ENCODE data around the gene SPECC1L. TPM values are rescaled to one million over a fixed set of nuclear protein-coding genes. Genes with fewer than 3 reads are reported as not detected.

SPECC1L gene
- total RNA-seq, 6 donors from 2014 or later: 37.7 to 80.6 (median 62.3) TPM

DNA sequence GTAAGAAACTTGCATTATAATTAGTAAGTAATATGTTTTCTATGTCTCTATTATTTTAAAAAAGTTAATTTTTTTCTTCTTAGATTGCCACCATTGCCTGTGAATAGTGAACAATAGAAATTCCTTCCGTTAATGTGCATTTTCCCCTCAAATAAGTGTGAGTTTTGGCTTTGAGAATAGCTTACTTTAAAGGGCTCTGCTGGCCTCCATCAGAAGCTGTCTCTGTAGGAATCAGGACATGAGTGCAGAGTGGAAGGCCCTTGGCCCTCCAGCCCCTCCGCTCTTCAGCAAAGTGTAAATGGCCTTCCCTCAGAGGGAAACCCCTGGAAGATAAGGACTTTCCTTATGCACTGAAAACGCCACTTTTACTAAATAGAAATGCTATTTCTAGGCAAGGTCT is 132.7 kb downstream of the SPECC1L start:
- no peak for ATAC-seq (ENCODE audit: low FRiP score in 2 of 2)
- no peak overlapping the region for H3K4me3 ChIP-seq
- no peak for TF ChIP-seq EP300 (IDR thresholded peaks at IDR 0.05)
- TF ChIP-seq, protein P1, sequence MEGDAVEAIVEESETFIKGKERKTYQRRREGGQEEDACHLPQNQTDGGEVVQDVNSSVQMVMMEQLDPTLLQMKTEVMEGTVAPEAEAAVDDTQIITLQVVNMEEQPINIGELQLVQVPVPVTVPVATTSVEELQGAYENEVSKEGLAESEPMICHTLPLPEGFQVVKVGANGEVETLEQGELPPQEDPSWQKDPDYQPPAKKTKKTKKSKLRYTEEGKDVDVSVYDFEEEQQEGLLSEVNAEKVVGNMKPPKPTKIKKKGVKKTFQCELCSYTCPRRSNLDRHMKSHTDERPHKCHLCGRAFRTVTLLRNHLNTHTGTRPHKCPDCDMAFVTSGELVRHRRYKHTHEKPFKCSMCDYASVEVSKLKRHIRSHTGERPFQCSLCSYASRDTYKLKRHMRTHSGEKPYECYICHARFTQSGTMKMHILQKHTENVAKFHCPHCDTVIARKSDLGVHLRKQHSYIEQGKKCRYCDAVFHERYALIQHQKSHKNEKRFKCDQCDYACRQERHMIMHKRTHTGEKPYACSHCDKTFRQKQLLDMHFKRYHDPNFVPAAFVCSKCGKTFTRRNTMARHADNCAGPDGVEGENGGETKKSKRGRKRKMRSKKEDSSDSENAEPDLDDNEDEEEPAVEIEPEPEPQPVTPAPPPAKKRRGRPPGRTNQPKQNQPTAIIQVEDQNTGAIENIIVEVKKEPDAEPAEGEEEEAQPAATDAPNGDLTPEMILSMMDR (IDR thresholded peaks at IDR 0.05): no peak
- no peak for TF ChIP-seq POLR2AphosphoS5 (IDR thresholded peaks at IDR 0.05)
- no peak for TF ChIP-seq POLR2A (IDR thresholded peaks at IDR 0.05)
- H3K4me1 ChIP-seq: peaks cover 41 to 73% (median 60%) of the 10 kb centered on the region in 4 donors
- no peaks in the 10 kb centered on the region for H3K9me3 ChIP-seq
- H3K36me3 ChIP-seq: peaks cover 0 to 17% (median 4%) of the 10 kb centered on the region in 4 donors
- 86 to 91% methylated on average over 3 of the region's 3 CpGs for WGBS, 2 donors
- H3K27ac ChIP-seq: peak overlapping the region; percentile 50 to 76 (median 72)
- H3K27me3 ChIP-seq: no peaks in the 10 kb centered on the region
- no peak for DNase-seq

DNA sequence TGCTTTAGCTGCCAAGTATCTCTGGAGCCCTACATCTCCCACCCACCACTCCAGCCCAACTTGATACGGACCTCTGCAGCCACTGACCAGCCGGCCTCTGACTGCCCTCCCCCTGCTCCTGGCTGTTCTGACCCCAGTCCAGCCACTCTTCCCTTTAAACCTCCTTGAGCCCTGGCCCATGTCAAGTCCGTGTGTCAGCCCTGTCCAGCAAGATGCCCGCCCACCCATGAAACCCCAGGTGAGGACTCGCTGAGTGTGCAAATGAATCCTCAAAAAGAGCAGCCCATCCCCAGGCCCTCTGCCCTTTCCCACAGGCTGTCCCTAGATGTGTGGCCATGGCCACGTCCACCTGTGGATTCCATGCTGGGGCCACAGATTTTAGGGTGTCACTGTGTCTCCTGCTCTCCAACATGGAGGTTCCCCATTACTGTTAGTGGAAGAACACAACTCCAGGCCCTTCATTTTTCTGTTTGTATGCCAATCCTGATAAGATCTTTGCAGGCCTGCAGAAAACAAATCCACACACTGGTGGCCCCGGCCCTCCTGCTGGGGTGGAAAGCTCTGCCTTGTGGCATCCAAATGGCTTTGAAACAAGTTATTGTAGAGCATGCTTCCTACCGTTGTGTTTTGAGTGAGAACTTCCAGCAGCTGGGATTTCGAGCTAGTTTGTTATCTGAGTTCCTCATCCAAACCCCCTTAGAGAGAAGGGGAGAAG is 134.1 kb downstream of the SPECC1L start:
- Histone ChIP-seq H3K27ac (peak overlapping the region in 3 of 4 donors; percentile 17 to 76 (median 50)), H3K27me3 (no peaks in the 10 kb centered on the region), H3K4me1 (peaks cover 41 to 78% (median 64%) of the 10 kb centered on the region in 4 donors), H3K36me3 (peaks cover 0 to 14% (median 5%) of the 10 kb centered on the region in 4 donors), H3K4me3 (no peak overlapping the region), H3K9me3 (no peaks in the 10 kb centered on the region)
- WGBS, 2 donors: 78 to 92% methylated on average over 8 to 9 of the region's 9 CpGs
- ATAC-seq (ENCODE audit: low FRiP score in 2 of 2): no peak
- DNase-seq: no peak
- TF ChIP-seq, protein P1 (IDR thresholded peaks at IDR 0.05): no peak
- TF ChIP-seq POLR2A (IDR thresholded peaks at IDR 0.05) (no peak), POLR2AphosphoS5 (IDR thresholded peaks at IDR 0.05) (no peak), EP300 (IDR thresholded peaks at IDR 0.05) (no peak)

DNA sequence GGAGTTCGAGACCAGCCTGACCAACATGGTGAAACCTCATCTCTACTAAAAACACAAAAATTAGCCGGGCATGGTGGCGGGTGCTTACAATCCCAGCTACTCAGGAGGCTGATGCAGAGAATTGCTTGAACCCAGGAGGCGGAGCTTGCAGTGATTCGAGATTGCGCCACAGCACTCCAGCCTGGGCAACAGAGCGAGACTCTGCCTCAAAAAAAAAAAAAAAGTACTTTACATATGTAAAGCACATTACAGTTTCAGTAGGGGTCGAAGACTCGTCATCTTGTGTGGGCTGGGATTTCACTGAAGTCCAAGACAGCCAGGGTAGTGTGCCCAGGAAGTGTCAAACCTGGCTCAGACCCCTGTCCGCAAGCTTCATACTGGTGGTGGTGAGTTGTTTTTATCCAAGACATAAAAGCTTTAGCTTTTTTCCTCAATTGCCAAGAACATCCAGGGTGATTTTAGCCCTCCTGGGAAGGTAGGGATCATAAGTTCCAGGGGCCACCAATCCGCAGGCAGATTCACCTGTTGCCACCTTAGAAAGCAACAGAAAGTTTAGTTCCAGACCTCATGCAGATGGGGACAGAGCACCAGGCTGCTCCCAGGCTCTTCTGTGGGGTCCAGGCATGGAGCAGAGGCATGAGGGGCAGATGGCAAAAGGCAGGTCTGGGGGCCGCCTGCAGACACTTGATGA is 135.1 kb downstream of the SPECC1L start:
- DNase-seq: no peak
- H3K4me3 ChIP-seq: no peak overlapping the region
- no peak for ATAC-seq (ENCODE audit: low FRiP score in 2 of 2)
- H3K27me3 ChIP-seq: no peaks in the 10 kb centered on the region
- TF ChIP-seq POLR2A (IDR thresholded peaks at IDR 0.05) (no peak), EP300 (IDR thresholded peaks at IDR 0.05) (no peak), POLR2AphosphoS5 (IDR thresholded peaks at IDR 0.05) (no peak)
- TF ChIP-seq, protein P1 (IDR thresholded peaks at IDR 0.05): no peak
- peaks cover 41 to 68% (median 57%) of the 10 kb centered on the region in 4 donors for H3K4me1 ChIP-seq
- 92 to 93% methylated on average over 12 of the region's 12 CpGs for WGBS, 2 donors
- no peaks in the 10 kb centered on the region for H3K9me3 ChIP-seq
- H3K27ac ChIP-seq: peak overlapping the region in 1 of 4 donors; percentile 28
- peaks cover 0 to 14% (median 5%) of the 10 kb centered on the region in 4 donors for H3K36me3 ChIP-seq

DNA sequence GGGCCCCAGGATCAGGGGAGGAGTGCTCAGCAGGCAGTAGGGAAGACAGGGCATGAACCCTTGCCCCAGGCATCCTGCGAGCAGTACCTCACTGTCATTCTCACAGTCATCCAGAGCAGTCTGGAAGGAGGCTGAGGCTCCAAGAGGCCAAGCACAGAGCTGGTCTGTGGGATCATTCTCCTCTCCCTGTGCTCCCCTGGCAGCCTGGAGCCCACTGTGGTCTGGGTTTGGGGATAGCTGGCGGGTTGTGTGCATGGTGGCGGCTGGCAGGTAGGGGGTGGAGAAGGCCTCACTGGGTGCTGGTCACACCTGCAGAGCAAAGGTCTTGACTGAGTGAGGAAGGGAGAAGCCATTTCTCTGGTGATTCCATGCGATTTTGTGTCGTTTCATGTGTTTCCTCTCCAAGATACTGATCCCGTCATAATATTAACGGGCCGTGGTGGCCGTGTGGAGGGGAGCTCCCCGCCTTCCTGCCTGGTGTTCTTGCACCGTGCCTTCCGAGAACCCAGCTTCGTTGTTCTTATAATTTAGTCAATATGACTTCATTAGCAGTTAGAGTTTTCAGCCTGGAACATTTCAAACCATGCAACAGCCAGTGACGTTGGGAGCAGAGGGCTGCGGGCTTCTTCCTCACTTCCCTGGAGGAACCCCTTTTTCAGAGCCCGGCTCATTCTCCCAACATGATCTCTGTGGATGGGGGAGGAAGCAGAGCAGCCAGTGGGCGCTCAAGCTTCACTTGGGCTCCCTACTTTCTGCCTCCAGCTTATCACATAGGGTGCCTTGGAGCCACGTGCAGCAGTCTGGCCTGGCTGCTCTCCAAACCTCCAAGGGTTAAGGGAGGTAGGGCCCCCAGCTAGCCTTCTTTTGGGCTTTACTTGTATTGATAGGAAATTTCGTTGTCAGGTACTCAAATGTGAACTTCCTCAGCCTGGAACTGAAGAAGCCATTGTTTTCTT is 136.0 kb downstream of the SPECC1L start:
- TF ChIP-seq POLR2AphosphoS5 (IDR thresholded peaks at IDR 0.05): no peak
- TF ChIP-seq, protein P1 (IDR thresholded peaks at IDR 0.05): no peak
- TF ChIP-seq POLR2A (IDR thresholded peaks at IDR 0.05): no peak
- no peak for TF ChIP-seq EP300 (IDR thresholded peaks at IDR 0.05)
- DNase-seq: no peak
- H3K36me3 ChIP-seq: peaks cover 0 to 17% (median 8%) of the 10 kb centered on the region in 4 donors
- 77 to 82% methylated on average over 18 to 19 of the region's 19 CpGs for WGBS, 2 donors
- H3K4me3 ChIP-seq: no peak overlapping the region
- no peaks in the 10 kb centered on the region for H3K9me3 ChIP-seq
- H3K27ac ChIP-seq: peak overlapping the region in 3 of 4 donors; percentile 15 to 58 (median 41)
- ATAC-seq (ENCODE audit: low FRiP score in 2 of 2): no peak
- H3K27me3 ChIP-seq: no peaks in the 10 kb centered on the region
- H3K4me1 ChIP-seq: peaks cover 36 to 60% (median 50%) of the 10 kb centered on the region in 4 donors

Data from upper lobe of left lung (tissue), 6 donors.